ENCODE data around the gene HLF.

HLF gene

DNA sequence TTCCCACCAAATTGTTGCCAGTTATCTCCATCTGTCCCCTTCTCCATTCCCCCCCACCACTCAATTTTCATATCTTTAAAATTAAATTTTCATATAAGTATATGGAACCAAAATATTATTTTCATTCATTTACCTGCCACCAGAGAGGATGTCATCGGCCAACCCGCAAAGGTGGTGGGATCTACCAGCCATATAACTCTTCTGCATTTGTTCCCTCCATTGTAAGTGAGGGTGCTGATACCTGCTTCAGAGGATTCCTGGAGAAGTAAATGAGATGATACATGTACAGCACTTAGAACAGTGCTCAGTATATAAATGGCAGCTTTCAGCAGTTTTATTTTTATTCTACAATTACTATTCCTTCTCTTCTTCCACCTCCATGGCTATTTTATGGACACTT is 15.0 kb downstream of the HLF start:
- no peaks in the 10 kb centered on the region for H3K27me3 ChIP-seq (replicated peaks)
- no peaks in the 10 kb centered on the region for H3K36me3 ChIP-seq (replicated peaks)
- no peak overlapping the region for H3K27ac ChIP-seq
- H3K4me3 ChIP-seq (ENCODE audit: low read depth, low read length): no peak overlapping the region
- DNase-seq: no peak
- in situ Hi-C loops (cut with HindIII; ENCODE audit: low pct_ligation_motif_present, low sequenced_read_pairs): no loop called here
- TF ChIP-seq, protein P1, sequence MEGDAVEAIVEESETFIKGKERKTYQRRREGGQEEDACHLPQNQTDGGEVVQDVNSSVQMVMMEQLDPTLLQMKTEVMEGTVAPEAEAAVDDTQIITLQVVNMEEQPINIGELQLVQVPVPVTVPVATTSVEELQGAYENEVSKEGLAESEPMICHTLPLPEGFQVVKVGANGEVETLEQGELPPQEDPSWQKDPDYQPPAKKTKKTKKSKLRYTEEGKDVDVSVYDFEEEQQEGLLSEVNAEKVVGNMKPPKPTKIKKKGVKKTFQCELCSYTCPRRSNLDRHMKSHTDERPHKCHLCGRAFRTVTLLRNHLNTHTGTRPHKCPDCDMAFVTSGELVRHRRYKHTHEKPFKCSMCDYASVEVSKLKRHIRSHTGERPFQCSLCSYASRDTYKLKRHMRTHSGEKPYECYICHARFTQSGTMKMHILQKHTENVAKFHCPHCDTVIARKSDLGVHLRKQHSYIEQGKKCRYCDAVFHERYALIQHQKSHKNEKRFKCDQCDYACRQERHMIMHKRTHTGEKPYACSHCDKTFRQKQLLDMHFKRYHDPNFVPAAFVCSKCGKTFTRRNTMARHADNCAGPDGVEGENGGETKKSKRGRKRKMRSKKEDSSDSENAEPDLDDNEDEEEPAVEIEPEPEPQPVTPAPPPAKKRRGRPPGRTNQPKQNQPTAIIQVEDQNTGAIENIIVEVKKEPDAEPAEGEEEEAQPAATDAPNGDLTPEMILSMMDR (IDR thresholded peaks at IDR 0.05; ENCODE audit: low read depth, low read length, missing control alignments): no peak

DNA sequence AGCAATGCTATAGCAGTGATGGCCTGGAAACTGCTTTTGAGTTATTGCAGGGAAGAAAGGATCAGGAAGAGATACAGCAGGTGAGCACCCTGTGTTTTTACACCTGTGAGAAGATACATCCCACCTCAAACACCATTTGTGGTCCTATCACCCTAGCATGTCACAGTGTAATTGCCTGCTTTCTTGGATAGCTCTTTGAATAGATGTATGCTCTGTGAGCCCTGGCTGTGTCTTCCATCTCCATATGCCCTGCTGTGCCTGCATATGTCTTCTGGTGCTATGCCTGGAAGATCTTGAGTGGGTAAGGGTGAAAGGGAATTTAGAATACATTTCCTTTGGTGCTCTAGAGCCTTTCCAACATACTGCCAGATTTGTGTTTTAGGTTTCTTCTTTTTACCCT is 15.5 kb downstream of the HLF start:
- DNase-seq: no peak
- H3K27ac ChIP-seq: no peak overlapping the region
- in situ Hi-C loops (cut with HindIII; ENCODE audit: low pct_ligation_motif_present, low sequenced_read_pairs): no loop called here
- no peaks in the 10 kb centered on the region for H3K36me3 ChIP-seq (replicated peaks)
- TF ChIP-seq, protein P1 (IDR thresholded peaks at IDR 0.05; ENCODE audit: low read depth, low read length, missing control alignments): no peak
- H3K4me3 ChIP-seq (ENCODE audit: low read depth, low read length): no peak overlapping the region
- no peaks in the 10 kb centered on the region for H3K27me3 ChIP-seq (replicated peaks)

DNA sequence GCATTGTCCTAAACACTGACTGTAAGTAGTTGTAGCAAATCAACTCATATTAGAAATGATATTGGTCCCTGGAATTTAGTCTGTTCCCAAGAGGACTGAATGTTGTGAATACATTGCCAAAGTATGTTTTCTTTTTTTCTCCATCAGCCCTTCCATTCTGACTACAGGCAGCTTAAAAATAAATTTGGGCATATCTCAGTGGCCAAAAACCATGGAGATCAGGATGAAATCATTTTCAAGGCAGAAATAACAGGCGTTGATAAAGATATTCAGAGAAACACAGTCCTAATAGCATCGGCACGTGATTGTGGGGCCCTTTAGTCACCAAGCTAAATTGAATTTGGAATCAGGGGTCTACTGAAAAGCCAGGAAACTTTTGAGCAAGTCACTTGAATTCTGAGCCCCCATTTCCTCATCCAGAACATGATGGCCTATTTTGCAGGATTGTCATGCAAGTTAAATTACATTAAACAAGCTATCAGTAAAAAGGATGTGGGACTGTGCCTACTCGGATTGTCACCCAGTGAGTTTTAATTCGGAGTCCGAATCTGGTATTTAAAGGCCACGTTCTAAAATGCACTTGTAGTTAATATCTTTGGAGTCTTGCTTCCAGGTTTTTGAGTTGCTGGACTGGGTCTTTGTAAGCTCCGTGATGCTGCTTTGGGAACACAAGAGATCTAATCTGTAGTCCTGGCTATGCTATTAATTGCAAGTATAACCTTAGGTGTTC is 17.1 kb downstream of the HLF start:
- DNase-seq: no peak
- TF ChIP-seq, protein P1 (IDR thresholded peaks at IDR 0.05; ENCODE audit: low read depth, low read length, missing control alignments): no peak
- in situ Hi-C loops (cut with HindIII; ENCODE audit: low pct_ligation_motif_present, low sequenced_read_pairs): no loop called here
- no peak overlapping the region for H3K4me3 ChIP-seq (ENCODE audit: low read depth, low read length)
- H3K36me3 ChIP-seq (replicated peaks): no peaks in the 10 kb centered on the region
- H3K27ac ChIP-seq: no peak overlapping the region
- no peaks in the 10 kb centered on the region for H3K27me3 ChIP-seq (replicated peaks)

DNA sequence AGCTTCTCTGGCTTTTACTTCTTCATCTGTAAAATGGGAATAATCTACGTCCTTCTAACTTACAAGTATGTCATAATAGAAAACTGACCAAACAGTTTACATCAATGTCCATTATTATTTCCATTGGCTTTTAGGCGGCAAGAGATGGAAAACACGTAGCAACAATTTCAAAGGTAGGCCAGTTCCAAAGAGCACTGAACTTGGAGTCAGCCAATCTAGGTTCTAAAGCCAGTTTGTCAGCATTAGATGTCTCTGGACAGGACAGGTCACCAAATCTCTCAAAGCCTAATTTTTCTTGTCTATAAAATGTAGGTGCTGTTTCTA is 17.6 kb downstream of the HLF start:
- no peak for DNase-seq
- Histone ChIP-seq H3K27ac (no peak overlapping the region), H3K4me3 (ENCODE audit: low read depth, low read length) (no peak overlapping the region), H3K36me3 (replicated peaks) (no peaks in the 10 kb centered on the region), H3K27me3 (replicated peaks) (no peaks in the 10 kb centered on the region)
- TF ChIP-seq, protein P1 (IDR thresholded peaks at IDR 0.05; ENCODE audit: low read depth, low read length, missing control alignments): no peak
- in situ Hi-C loops (cut with HindIII; ENCODE audit: low pct_ligation_motif_present, low sequenced_read_pairs): no loop called here

DNA sequence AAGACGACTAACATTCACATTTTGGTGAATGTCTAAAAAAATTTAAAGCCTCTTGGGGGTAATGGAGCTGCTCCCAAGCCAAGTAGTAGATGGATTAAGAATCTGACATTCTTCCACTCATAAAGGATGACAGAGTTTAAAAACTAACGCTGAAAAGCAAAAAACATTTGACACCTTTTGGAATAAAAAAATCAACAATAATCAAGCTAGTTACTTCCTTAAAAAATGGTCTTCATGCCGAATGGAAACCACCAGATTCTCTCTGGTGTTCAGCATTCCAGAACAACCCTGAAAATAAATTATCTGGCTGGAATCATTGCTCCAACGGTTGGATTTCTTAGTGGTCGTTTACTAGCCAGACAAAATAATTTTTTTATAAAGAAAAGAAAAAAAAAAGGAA is 18.0 kb downstream of the HLF start:
- TF ChIP-seq, protein P1 (IDR thresholded peaks at IDR 0.05; ENCODE audit: low read depth, low read length, missing control alignments): no peak
- no peak for DNase-seq
- Histone ChIP-seq H3K27ac (no peak overlapping the region), H3K27me3 (replicated peaks) (no peaks in the 10 kb centered on the region), H3K36me3 (replicated peaks) (no peaks in the 10 kb centered on the region), H3K4me3 (ENCODE audit: low read depth, low read length) (no peak overlapping the region)
- in situ Hi-C loops (cut with HindIII; ENCODE audit: low pct_ligation_motif_present, low sequenced_read_pairs): no loop called here

All from brain microvascular endothelial cell (primary cell).